ENCODE measurements around the gene CAV1.

DNA sequence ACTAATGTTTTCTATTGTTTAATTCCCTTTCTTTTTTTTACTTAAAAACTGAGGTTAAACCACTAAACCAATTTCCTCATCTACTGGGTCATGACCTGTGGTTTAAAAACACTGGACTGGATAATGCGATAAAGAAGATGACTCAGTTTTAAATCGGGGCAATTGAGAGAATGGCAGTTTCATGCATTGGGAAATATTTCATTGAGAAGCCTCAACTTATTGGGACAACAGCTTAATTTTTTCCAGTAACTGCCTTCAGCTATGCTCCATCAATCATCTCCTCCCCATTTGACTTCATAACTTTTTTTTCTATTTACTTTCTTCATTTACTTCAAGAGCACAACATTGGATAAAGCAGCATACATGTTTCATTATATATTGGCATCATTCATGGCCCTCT lies 85.4 kb downstream of the CAV1 start:
- TF ChIP-seq, protein P1, sequence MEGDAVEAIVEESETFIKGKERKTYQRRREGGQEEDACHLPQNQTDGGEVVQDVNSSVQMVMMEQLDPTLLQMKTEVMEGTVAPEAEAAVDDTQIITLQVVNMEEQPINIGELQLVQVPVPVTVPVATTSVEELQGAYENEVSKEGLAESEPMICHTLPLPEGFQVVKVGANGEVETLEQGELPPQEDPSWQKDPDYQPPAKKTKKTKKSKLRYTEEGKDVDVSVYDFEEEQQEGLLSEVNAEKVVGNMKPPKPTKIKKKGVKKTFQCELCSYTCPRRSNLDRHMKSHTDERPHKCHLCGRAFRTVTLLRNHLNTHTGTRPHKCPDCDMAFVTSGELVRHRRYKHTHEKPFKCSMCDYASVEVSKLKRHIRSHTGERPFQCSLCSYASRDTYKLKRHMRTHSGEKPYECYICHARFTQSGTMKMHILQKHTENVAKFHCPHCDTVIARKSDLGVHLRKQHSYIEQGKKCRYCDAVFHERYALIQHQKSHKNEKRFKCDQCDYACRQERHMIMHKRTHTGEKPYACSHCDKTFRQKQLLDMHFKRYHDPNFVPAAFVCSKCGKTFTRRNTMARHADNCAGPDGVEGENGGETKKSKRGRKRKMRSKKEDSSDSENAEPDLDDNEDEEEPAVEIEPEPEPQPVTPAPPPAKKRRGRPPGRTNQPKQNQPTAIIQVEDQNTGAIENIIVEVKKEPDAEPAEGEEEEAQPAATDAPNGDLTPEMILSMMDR (IDR thresholded peaks at IDR 0.05) = no peak
- no peak for TF ChIP-seq POLR2A (IDR thresholded peaks at IDR 0.05)

All from thyroid gland (tissue), 4 donors.